ENCODE data around the gene RPS21. TPM values are rescaled to one million over a fixed set of nuclear protein-coding genes. Genes with fewer than 3 reads are reported as not detected.

Gene RPS21
- total RNA-seq, 2 donors from 2014 or later, result 1,506 to 4,377 TPM

DNA sequence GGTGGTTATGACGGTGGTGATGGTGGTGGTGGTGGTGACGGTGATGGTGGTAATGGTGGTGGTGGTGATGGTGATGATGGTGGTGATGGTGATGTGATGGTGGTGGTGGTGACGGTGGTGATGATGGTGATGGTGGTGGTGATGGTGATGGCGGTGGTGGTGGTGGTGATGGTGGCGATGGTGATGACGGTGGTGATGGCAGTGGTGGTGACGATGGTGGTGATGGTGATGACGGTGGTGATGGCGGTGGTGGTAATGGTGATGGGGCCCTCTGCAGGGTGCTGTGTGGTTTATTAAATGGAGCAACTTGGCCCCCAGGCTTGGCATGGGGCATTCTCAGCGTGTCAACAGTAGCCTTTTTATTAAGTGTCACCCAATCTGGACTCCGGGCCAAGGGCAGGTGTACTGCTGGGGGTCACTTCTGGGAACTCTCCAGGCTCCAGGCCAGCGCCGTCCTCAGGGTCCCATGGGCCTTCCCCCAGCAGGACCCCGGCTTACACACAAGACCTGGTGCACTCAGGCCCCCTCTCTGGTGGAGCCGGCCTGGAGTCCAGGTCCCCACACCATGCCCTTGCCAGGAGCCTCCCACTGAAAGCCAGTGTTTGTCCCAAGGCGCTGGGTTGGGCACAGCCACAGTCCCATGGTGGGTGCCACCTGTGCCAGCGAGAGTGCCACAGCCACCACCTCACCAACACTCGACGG lies 11.4 kb downstream of the RPS21 start:
- Histone ChIP-seq H3K27ac (no peak overlapping the region), H3K4me3 (no peak overlapping the region), H3K36me3 (no peaks in the 10 kb centered on the region), H3K4me1 (replicated peaks) (no peaks in the 10 kb centered on the region), H3K9me3 (no peaks in the 10 kb centered on the region), H3K27me3 (replicated peaks; ENCODE audit: insufficient read depth) (no peaks in the 10 kb centered on the region)
- WGBS, result 96% methylated on average over 19 of the region's 19 CpGs
- intact Hi-C loops (cut with DNase I), result no loop called here
- TF ChIP-seq, protein P1, sequence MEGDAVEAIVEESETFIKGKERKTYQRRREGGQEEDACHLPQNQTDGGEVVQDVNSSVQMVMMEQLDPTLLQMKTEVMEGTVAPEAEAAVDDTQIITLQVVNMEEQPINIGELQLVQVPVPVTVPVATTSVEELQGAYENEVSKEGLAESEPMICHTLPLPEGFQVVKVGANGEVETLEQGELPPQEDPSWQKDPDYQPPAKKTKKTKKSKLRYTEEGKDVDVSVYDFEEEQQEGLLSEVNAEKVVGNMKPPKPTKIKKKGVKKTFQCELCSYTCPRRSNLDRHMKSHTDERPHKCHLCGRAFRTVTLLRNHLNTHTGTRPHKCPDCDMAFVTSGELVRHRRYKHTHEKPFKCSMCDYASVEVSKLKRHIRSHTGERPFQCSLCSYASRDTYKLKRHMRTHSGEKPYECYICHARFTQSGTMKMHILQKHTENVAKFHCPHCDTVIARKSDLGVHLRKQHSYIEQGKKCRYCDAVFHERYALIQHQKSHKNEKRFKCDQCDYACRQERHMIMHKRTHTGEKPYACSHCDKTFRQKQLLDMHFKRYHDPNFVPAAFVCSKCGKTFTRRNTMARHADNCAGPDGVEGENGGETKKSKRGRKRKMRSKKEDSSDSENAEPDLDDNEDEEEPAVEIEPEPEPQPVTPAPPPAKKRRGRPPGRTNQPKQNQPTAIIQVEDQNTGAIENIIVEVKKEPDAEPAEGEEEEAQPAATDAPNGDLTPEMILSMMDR (IDR thresholded peaks at IDR 0.05), result no peak
- TF ChIP-seq POLR2AphosphoS5 (IDR thresholded peaks at IDR 0.05), result no peak
- no peak for TF ChIP-seq POLR2A (IDR thresholded peaks at IDR 0.05)
- DNase-seq (ENCODE audit: low spot score), result no peak

DNA sequence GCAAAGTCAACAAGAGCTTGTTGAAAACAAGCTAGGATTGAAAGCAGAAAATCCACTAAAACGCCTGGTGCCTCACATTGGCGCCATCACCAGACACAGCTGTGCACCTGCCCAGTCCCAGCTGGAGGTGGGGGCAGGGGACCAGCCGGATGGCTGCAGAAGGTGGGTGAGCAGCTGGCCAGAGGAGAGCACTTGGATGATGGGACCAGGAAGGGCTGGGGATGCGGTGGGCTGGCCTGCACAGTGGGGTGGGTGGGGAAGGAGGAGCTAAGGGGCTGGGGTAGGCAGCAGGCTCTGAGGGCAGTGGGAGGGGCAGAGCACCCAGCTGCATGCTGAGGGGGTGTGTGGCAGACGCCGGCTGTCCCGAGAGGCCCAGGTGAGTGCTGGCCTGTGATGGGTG lies 13.1 kb downstream of the RPS21 start:
- H3K4me3 ChIP-seq, result no peak overlapping the region
- TF ChIP-seq POLR2AphosphoS5 (IDR thresholded peaks at IDR 0.05), result no peak
- TF ChIP-seq POLR2A (IDR thresholded peaks at IDR 0.05), result no peak
- TF ChIP-seq, protein P1 (IDR thresholded peaks at IDR 0.05), result no peak
- no peaks in the 10 kb centered on the region for H3K4me1 ChIP-seq (replicated peaks)
- 60% methylated on average over 7 of the region's 7 CpGs for WGBS
- H3K27ac ChIP-seq, result no peak overlapping the region
- DNase-seq (ENCODE audit: low spot score), result no peak
- intact Hi-C loops (cut with DNase I), result no loop called here
- H3K27me3 ChIP-seq (replicated peaks; ENCODE audit: insufficient read depth), result no peaks in the 10 kb centered on the region
- H3K9me3 ChIP-seq, result no peaks in the 10 kb centered on the region
- no peaks in the 10 kb centered on the region for H3K36me3 ChIP-seq

DNA sequence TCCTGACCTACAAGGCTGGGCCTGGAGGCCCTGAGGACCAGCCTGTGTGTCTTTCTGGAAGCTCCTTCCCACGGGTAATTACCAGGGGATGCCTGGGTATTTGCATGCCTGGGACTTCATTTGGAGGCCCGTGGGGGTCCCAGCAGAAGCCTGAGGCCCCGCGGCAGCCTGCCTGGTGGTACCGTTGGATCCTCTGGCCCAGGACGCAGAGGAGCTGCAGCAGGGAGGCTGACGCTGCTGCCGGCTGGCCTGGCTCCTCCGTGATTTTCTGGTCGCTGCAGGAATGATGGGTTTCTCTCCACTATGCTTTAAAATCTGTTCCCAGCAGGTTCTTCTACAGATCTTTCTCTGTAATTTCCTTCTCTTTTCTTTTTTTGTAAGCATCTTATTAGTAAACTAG lies 13.6 kb downstream of the RPS21 start:
- H3K4me1 ChIP-seq (replicated peaks), result no peaks in the 10 kb centered on the region
- 83% methylated on average over 10 of the region's 10 CpGs for WGBS
- no peak overlapping the region for H3K27ac ChIP-seq
- no peak for DNase-seq (ENCODE audit: low spot score)
- TF ChIP-seq, protein P1 (IDR thresholded peaks at IDR 0.05), result no peak
- no peak for TF ChIP-seq POLR2AphosphoS5 (IDR thresholded peaks at IDR 0.05)
- no peak for TF ChIP-seq POLR2A (IDR thresholded peaks at IDR 0.05)
- no peak overlapping the region for H3K4me3 ChIP-seq
- H3K9me3 ChIP-seq, result no peaks in the 10 kb centered on the region
- intact Hi-C loops (cut with DNase I), result no loop called here
- no peaks in the 10 kb centered on the region for H3K27me3 ChIP-seq (replicated peaks; ENCODE audit: insufficient read depth)
- no peaks in the 10 kb centered on the region for H3K36me3 ChIP-seq

DNA sequence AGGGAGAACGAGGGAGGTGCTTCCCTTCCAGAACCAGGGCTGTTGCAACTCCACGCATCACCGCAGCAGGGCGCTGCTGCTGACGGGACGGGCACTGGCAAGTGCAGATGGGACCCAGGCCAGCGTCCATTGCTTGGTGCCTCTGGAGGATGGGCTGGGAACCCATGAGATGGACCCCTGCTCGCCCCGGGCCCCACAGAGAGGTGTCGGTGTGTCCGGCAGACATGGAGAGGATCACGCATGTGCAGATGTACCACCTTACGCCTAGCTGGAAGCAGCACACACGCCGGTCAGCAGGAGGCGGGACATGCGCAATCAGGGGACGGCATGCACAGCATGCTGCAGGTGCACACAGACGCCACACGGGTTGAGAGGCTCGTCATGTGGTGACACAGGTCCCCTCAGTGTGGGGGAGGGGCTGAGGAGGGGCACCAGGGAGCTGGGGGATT lies 14.5 kb downstream of the RPS21 start:
- Histone ChIP-seq H3K9me3 (no peaks in the 10 kb centered on the region), H3K27ac (no peak overlapping the region), H3K36me3 (no peaks in the 10 kb centered on the region), H3K4me1 (replicated peaks) (peaks cover 7% of the 10 kb centered on the region), H3K4me3 (no peak overlapping the region), H3K27me3 (replicated peaks; ENCODE audit: insufficient read depth) (no peaks in the 10 kb centered on the region)
- no peak for DNase-seq (ENCODE audit: low spot score)
- 85% methylated on average over 21 of the region's 21 CpGs for WGBS
- intact Hi-C loops (cut with DNase I), result no loop called here
- TF ChIP-seq POLR2A (IDR thresholded peaks at IDR 0.05) (no peak), POLR2AphosphoS5 (IDR thresholded peaks at IDR 0.05) (no peak)
- TF ChIP-seq, protein P1 (IDR thresholded peaks at IDR 0.05), result no peak
